Measurements from ENCODE around the gene MGAT3. TPM values are rescaled to one million over a fixed set of nuclear protein-coding genes. Genes with fewer than 3 reads are reported as not detected.

MGAT3 gene
- total and polyA plus RNA-seq, 2 of the 8 experiments (the other 6 are each of a cell fraction or from before 2014, with no cell fraction given) = 4.3 to 9.2 TPM

DNA sequence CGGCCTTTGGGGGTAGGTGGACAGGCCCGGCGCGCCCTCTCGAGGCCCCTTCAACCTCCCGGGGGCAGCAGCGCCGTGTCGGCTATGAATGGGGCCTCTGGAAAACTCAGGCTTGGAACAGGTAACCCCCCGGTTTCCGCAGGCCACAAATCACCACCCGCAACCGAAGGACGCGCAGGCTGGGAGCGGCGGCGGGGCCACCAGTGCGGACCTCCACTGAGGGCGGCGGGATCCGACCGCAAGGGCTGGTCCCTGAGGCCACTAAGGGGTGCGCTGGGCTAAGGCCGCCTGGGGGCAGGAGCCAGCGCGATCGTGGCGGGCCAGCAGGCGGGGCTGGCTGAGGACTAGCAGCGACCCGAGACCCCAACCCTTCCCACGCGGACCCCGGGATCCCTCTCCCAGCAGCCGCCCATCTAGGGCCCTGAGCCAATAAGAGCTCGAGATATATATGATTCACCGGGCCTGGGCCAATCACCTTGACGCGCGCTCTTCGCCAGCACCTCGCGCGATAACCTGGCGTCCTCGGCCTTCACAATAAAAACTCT is 62.9 kb downstream of the MGAT3 start (continued):
- TF ChIP-seq, protein P1, sequence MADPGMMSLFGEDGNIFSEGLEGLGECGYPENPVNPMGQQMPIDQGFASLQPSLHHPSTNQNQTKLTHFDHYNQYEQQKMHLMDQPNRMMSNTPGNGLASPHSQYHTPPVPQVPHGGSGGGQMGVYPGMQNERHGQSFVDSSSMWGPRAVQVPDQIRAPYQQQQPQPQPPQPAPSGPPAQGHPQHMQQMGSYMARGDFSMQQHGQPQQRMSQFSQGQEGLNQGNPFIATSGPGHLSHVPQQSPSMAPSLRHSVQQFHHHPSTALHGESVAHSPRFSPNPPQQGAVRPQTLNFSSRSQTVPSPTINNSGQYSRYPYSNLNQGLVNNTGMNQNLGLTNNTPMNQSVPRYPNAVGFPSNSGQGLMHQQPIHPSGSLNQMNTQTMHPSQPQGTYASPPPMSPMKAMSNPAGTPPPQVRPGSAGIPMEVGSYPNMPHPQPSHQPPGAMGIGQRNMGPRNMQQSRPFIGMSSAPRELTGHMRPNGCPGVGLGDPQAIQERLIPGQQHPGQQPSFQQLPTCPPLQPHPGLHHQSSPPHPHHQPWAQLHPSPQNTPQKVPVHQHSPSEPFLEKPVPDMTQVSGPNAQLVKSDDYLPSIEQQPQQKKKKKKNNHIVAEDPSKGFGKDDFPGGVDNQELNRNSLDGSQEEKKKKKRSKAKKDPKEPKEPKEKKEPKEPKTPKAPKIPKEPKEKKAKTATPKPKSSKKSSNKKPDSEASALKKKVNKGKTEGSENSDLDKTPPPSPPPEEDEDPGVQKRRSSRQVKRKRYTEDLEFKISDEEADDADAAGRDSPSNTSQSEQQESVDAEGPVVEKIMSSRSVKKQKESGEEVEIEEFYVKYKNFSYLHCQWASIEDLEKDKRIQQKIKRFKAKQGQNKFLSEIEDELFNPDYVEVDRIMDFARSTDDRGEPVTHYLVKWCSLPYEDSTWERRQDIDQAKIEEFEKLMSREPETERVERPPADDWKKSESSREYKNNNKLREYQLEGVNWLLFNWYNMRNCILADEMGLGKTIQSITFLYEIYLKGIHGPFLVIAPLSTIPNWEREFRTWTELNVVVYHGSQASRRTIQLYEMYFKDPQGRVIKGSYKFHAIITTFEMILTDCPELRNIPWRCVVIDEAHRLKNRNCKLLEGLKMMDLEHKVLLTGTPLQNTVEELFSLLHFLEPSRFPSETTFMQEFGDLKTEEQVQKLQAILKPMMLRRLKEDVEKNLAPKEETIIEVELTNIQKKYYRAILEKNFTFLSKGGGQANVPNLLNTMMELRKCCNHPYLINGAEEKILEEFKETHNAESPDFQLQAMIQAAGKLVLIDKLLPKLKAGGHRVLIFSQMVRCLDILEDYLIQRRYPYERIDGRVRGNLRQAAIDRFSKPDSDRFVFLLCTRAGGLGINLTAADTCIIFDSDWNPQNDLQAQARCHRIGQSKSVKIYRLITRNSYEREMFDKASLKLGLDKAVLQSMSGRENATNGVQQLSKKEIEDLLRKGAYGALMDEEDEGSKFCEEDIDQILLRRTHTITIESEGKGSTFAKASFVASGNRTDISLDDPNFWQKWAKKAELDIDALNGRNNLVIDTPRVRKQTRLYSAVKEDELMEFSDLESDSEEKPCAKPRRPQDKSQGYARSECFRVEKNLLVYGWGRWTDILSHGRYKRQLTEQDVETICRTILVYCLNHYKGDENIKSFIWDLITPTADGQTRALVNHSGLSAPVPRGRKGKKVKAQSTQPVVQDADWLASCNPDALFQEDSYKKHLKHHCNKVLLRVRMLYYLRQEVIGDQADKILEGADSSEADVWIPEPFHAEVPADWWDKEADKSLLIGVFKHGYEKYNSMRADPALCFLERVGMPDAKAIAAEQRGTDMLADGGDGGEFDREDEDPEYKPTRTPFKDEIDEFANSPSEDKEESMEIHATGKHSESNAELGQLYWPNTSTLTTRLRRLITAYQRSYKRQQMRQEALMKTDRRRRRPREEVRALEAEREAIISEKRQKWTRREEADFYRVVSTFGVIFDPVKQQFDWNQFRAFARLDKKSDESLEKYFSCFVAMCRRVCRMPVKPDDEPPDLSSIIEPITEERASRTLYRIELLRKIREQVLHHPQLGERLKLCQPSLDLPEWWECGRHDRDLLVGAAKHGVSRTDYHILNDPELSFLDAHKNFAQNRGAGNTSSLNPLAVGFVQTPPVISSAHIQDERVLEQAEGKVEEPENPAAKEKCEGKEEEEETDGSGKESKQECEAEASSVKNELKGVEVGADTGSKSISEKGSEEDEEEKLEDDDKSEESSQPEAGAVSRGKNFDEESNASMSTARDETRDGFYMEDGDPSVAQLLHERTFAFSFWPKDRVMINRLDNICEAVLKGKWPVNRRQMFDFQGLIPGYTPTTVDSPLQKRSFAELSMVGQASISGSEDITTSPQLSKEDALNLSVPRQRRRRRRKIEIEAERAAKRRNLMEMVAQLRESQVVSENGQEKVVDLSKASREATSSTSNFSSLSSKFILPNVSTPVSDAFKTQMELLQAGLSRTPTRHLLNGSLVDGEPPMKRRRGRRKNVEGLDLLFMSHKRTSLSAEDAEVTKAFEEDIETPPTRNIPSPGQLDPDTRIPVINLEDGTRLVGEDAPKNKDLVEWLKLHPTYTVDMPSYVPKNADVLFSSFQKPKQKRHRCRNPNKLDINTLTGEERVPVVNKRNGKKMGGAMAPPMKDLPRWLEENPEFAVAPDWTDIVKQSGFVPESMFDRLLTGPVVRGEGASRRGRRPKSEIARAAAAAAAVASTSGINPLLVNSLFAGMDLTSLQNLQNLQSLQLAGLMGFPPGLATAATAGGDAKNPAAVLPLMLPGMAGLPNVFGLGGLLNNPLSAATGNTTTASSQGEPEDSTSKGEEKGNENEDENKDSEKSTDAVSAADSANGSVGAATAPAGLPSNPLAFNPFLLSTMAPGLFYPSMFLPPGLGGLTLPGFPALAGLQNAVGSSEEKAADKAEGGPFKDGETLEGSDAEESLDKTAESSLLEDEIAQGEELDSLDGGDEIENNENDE (IDR thresholded peaks at IDR 0.05; ENCODE audit: insufficient replicate concordance, low read length) = no peak
- TF ChIP-seq RFX5 (IDR thresholded peaks at IDR 0.05; ENCODE audit: borderline replicate concordance, low read depth, low read length) = no peak
- TF ChIP-seq SAP30 (IDR thresholded peaks at IDR 0.05; ENCODE audit: insufficient read depth, insufficient replicate concordance, low read length) = no peak
- TF ChIP-seq CEBPB (IDR thresholded peaks at IDR 0.05; ENCODE audit: low read depth, low read length) = no peak
- TF ChIP-seq TBP (IDR thresholded peaks at IDR 0.05; ENCODE audit: low read depth, low read length) = no peak
- TF ChIP-seq ATF2 (IDR thresholded peaks at IDR 0.05; ENCODE audit: low read length) = no peak; the same call in 1 of the 2 replicates
- TF ChIP-seq SIRT6 (IDR thresholded peaks at IDR 0.05; ENCODE audit: low read length) = no peak
- no peak for TF ChIP-seq EGR1 (IDR thresholded peaks at IDR 0.05; ENCODE audit: borderline replicate concordance, low read depth, low read length)
- TF ChIP-seq RAD21 (IDR thresholded peaks at IDR 0.05 in 1 of 2, conservative IDR thresholded peaks at IDR 0.05 in 1 of 2; ENCODE audit: low read depth in 2 of 2, low read length in 2 of 2) = peak; percentile 12 to 36; a peak in 2 of 4 replicates

Data from H1 (cell line).